Kidney epithelial cell (primary cell): ENCODE results near the gene TMEM108. TPM values are rescaled to one million over a fixed set of nuclear protein-coding genes. Genes with fewer than 3 reads are reported as not detected.

ENCODE experiments used
- DNase-seq: peaks from one replicate; pipeline ENCODE4 v3.0.0-alpha.2; 2010; ENCODE audit warnings: low read depth
- H3K27me3 ChIP-seq: 2 replicates; pipeline ENCODE4 v1.6.0; 2011; ENCODE audit warnings: low read length; ENCODE audit not compliant: control insufficient read depth, insufficient read depth
- H3K36me3 ChIP-seq: 2 replicates; pipeline ENCODE4 v1.5.1; 2011; ENCODE audit warnings: low read length; ENCODE audit not compliant: control insufficient read depth, insufficient read depth
- H3K4me3 ChIP-seq: 2 replicates; pipeline ENCODE4 v1.5.1; 2011; ENCODE audit warnings: low read depth, mild to moderate bottlenecking, control low read depth, low read length
- CTCF ChIP-seq: IDR thresholded peaks from 2 replicates; pipeline ENCODE4 v1.5.1; 2011; ENCODE audit warnings: mild to moderate bottlenecking, moderate library complexity, low read length, control low read depth, inconsistent platforms; ENCODE audit not compliant: insufficient read depth, poor library complexity, severe bottlenecking
- total RNA-seq: library from RNA; depleted of rRNA; stranded (reverse); fragments of >200 nt; gene quantifications from 2 replicates; pipeline ENCODE4 v1.2.3, GENCODE V29; 2015

The TMEM108 gene
- total RNA-seq, 1 donor from 2014 or later = 4.4 TPM

GRCh38 chr3:133424937-133425869 is 387.0 kb downstream of the TMEM108 start:
- no peak for TF ChIP-seq CTCF
- no peaks in the 10 kb centered on the region for H3K36me3 ChIP-seq

GRCh38 chr3:133425898-133426297 is 387.7 kb downstream of the TMEM108 start:
- Histone ChIP-seq H3K36me3 (no peaks in the 10 kb centered on the region), H3K4me3 (no peak overlapping the region), H3K27me3 (peaks cover 3% of the 10 kb centered on the region)
- TF ChIP-seq CTCF = no peak
- no peak for DNase-seq

More at GRCh38 chr3:133424937-133425869, 387.0 kb downstream of the TMEM108 start:
- H3K27me3 ChIP-seq = peaks cover 3% of the 10 kb centered on the region
- H3K4me3 ChIP-seq = no peak overlapping the region
- no peak for DNase-seq

- DNase-seq = no peak
- peaks cover 3% of the 10 kb centered on the region for H3K27me3 ChIP-seq
- no peak overlapping the region for H3K4me3 ChIP-seq
- no peaks in the 10 kb centered on the region for H3K36me3 ChIP-seq
- no peak for TF ChIP-seq CTCF
Observed at GRCh38 chr3:133426721-133427120, 388.5 kb downstream of the TMEM108 start.

- no peak for DNase-seq
- Histone ChIP-seq H3K36me3 (no peaks in the 10 kb centered on the region), H3K27me3 (peaks cover 3% of the 10 kb centered on the region), H3K4me3 (no peak overlapping the region)
- TF ChIP-seq CTCF = no peak
Observed at GRCh38 chr3:133428552-133428951, 390.4 kb downstream of the TMEM108 start.

GRCh38 chr3:133429063-133429462 is 390.9 kb downstream of the TMEM108 start:
- DNase-seq = no peak
- H3K36me3 ChIP-seq = no peaks in the 10 kb centered on the region
- no peak overlapping the region for H3K4me3 ChIP-seq
- no peak for TF ChIP-seq CTCF
- peaks cover 3% of the 10 kb centered on the region for H3K27me3 ChIP-seq

GRCh38 chr3:133439563-133439962 is 401.4 kb downstream of the TMEM108 start:
- TF ChIP-seq CTCF = no peak
- Histone ChIP-seq H3K36me3 (no peaks in the 10 kb centered on the region), H3K4me3 (no peak overlapping the region), H3K27me3 (no peaks in the 10 kb centered on the region)
- DNase-seq = no peak
